Measurements from ENCODE around the gene FAM20C.
"Not testable (repeated sequence)": the region's sequence is repeated elsewhere in the genome, so short reads cannot be mapped to it uniquely, and the experiment has no call there.

The FAM20C gene

GRCh38 chr7:191105-191980 is 1.0 kb upstream of the FAM20C start:
- peak; percentile 77 for DNase-seq (ENCODE audit: low read depth, low spot score)

GRCh38 chr7:192701-193480 is 520 bp downstream of the FAM20C start:
- DNase-seq (ENCODE audit: low read depth, low spot score): no peak

- DNase-seq (ENCODE audit: low read depth, low spot score): no peak
Measured at GRCh38 chr7:193481-194251, 1.3 kb downstream of the FAM20C start.

- no peak for DNase-seq (ENCODE audit: low read depth, low spot score)
Measured at GRCh38 chr7:194252-195009, 2.1 kb downstream of the FAM20C start.

GRCh38 chr7:195010-195829 is 2.8 kb downstream of the FAM20C start:
- no peak for DNase-seq (ENCODE audit: low read depth, low spot score)

- DNase-seq (ENCODE audit: low read depth, low spot score): no peak
Measured at GRCh38 chr7:195830-196128, 3.4 kb downstream of the FAM20C start.

- DNase-seq (ENCODE audit: low read depth, low spot score): no peak
Measured at GRCh38 chr7:196283-196682, 3.9 kb downstream of the FAM20C start.

- no peak for DNase-seq (ENCODE audit: low read depth, low spot score)
Measured at GRCh38 chr7:196778-197321, 4.5 kb downstream of the FAM20C start.

DNA sequence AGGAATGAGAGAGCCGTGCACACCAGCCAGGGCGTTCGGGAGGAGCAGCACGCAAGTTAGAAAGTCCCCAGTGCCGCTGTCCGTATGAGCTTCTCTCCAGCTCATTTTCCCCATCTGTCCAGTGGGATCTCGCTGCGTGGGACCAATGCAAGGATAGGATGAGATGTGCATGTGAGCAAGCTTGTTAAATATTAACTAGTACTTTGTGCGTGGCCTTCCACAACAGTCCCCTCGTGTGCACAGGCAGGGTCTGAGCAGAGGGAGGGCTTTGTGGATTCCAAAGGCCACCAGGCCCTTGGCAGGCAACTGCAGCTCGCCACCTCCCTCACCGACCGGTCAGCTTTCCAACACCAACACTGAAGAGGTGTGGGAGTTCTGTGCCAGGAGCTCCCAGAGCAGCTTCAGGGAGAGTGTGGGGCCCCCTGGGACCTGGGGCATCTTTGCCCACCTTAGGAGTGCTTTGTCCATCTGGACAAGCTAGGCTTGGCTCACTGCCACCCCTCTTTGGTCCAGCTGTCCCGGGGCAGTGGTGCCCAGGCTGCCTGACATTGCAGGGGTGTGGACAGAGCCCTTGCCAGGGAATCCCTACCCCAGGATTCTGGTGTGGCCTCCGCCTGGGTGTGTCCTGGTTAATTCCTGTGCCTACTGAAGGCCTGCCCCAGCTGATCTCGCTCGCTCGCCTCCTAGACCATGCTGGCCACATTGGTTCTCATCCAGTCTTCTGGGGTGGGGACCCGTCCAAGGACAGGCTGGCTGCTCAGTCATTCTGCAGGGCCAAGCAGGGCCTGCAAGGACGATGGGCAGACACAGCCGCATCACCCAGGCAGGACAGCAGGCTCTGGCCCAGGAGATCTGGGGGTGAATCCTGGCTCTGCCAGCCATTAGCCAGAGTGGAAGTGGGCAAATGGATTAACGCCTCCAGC is 5.3 kb downstream of the FAM20C start:
- no peak for DNase-seq (ENCODE audit: low read depth, low spot score)

GRCh38 chr7:199483-200249 is 7.3 kb downstream of the FAM20C start:
- DNase-seq (ENCODE audit: low read depth, low spot score): no peak

DNA sequence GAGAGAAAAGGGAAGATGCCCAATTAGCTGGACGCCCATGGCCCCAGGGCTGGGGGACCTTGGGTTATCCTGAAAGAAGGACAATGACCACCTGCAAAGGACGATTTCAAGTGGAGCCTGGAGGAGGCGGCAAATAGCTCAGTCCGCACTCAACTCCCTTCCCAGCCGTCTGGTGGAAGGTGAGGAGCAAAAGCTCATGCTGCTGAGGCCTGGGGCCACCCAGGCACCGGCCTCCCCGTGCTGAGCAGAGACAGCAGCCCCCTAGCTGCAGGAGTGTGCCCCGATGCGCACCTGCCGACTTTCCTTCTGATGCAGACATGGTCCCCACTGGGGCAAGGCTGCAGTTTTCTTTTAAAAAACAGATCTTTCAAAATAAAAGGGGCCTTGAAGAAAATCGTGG is 7.9 kb downstream of the FAM20C start:
- DNase-seq (ENCODE audit: low read depth, low spot score): no peak

GRCh38 chr7:200704-201103 is 8.3 kb downstream of the FAM20C start:
- DNase-seq (ENCODE audit: low read depth, low spot score): no peak

GRCh38 chr7:204326-204725 is 12.0 kb downstream of the FAM20C start:
- no peak for DNase-seq (ENCODE audit: low read depth, low spot score)

DNA sequence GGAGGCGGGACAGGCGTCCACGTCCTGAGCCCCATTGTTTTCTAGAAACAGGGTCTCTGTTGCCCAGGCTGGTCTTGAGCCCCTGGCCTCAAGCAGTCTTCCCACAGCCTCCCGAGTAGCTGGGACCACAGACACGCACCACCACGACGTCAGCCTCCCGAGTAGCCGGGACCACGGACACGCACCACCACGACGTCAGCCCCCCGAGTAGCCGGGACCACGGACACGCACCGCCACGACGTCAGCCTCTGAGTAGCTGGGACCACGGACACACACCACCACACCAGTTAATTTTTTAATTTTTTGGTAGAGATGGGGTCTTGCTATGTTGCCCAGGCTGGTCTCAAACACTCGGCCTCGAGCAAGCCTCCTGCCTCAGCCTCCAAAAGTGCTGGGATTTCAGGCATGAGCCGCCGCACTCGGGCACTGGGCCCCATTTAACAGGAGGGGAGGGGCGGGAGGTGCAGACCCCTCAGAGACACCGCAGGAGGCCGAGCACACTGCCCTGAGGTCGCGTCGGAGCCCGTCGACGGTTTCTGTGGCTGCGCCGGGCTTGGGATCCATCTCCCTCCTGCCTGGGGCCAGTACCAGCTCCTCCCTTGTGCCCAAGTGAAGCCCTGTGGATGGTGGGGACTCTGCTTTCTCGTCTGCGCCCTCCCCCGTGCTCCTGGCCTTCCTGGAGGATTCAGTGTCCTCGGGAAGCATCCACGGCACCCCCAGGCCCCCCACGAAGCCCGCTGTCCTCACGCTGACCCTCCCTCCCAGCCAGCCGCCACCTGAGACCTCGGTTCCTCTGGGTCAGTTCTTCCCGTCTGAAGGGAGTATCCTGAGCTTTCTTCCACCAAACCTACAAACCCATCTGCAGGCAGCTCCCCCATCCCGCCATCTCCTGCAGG is 13.0 kb downstream of the FAM20C start:
- DNase-seq (ENCODE audit: low read depth, low spot score): no peak

DNA sequence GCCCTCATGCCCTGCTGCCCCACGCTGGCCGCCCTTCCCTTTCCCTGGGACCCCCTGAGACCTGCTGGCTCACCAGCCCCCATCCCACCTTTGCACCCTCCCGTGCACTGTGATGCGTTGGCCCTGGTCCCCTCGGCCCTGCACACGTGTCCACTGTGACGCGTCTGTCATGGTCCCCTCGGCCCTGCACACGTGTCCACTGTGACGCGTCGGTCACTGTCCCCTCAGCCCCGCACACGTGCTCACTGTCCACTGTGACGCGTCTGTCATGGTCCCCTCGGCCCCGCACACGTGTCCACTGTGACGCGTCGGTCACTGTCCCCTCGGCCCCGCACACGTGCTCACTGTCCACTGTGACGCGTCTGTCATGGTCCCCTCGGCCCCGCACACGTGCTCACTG is 14.0 kb downstream of the FAM20C start:
- DNase-seq (ENCODE audit: low read depth, low spot score): not testable (repeated sequence)

GRCh38 chr7:207418-208129 is 15.2 kb downstream of the FAM20C start:
- no peak for DNase-seq (ENCODE audit: low read depth, low spot score)

- DNase-seq (ENCODE audit: low read depth, low spot score): no peak
Measured at GRCh38 chr7:208130-208673, 15.8 kb downstream of the FAM20C start.
